ENCODE data around the gene GLI3.

GLI3 gene

DNA sequence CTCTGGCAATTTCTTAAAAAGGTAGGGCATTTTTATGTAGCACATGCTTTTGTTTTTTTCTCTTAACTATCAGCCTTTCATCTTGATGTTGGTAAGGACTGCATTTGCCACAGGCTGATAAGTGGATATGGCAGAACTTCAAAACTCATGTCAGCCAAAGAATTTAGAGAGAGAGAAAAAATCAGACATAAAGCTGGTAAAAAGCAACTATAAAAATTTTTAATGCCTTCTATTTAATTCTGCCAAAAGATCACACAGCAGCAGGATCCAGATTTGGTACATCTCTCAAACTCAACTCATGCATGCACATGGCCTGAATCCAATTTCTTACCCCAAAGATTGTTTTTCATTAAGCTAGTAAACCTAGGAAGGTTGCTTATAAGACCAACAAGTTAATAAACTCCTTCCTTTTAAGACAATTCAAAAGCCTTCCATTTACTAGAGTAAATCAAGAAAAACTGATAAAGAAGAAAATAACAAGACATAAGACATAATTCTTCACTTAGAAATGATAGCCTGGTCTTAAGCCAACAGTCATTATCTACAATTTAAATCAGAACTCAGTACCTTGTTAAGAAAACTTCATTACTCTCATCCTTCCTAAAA, 69.3 kb downstream of the GLI3 start:
- no peak for DNase-seq

DNA sequence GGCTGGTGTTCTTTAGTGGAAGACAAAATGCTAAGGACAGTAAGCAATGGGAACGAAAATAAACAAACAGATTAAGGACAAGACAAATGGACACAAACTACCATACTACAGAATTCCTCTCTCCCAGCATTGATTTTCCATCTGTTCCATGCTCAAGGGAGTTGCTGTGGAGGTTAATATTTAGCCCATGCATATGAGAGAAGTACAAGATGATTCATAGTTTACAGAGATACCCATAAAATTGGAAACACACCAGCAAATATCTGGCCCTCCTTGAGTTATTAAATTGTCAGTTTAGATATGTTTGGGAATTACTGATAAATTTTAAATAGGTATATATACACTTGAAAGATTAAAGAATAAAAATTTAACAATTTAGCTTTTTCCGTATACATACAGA, 69.8 kb downstream of the GLI3 start:
- DNase-seq, result no peak

GRCh38 chr7:42164881-42165428, 72.1 kb downstream of the GLI3 start:
- no peak for DNase-seq

DNA sequence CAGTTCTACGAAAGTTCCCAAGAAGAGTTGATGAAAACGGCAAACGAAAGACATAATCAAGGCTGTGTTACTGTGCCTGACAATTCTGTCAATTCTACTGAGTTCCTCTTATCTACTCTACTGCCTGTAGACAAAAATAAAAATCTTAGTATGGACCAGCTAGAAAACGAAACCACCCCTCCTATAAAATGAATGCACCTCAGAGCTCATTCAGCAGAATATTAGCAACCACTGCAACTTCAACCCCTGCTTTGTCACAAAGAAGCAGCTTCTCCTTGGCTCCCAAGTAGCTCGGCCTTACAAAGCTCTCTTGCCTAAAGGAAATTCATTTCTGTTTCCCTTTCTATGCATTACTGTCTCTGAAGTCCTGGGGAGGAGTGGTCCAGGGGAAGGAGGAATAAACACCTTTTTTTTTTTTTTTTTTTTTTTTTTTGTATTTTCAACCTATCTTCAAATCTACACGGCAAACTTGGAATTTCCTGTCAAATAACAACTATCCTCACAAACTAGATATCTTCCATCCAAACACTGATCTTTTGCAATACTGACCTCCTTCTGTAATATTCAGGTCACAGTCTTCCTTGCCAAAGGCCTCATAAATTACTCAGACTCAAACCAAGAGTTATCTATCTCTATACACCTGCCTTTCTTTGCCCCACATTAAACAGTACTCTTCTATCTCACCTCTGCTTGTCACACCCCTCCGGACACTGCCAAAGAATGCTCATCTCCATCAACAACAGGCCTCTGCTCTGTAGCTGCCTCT, 74.3 kb downstream of the GLI3 start:
- no peak for DNase-seq

- DNase-seq, result no peak
Measured at GRCh38 chr7:42161719-42162118, 75.3 kb downstream of the GLI3 start.

- DNase-seq, result no peak
Measured at GRCh38 chr7:42161110-42161509, 75.9 kb downstream of the GLI3 start.

DNA sequence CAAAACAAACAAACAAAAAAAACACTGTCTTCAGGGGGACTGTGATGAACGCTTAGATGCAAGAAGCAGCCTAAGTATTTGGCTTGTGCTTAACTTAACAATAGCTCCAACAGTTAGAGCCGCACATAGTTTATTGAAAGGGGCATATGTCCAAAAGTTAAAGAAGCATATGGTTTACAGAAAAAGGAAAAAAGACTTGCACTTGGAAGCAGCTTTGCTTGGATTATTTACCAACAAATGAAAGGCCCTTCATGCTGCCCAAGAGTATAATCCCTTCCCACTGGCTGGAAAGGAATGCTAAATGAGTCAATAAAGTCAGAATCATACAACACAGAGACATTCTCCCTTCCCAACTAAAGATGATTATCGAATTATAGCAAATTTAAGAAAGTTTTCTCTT, 77.9 kb downstream of the GLI3 start:
- DNase-seq, result no peak

- no peak for DNase-seq
Measured at GRCh38 chr7:42156967-42157721, 79.9 kb downstream of the GLI3 start.

GRCh38 chr7:42156291-42156865, 80.6 kb downstream of the GLI3 start:
- DNase-seq, result no peak

DNA sequence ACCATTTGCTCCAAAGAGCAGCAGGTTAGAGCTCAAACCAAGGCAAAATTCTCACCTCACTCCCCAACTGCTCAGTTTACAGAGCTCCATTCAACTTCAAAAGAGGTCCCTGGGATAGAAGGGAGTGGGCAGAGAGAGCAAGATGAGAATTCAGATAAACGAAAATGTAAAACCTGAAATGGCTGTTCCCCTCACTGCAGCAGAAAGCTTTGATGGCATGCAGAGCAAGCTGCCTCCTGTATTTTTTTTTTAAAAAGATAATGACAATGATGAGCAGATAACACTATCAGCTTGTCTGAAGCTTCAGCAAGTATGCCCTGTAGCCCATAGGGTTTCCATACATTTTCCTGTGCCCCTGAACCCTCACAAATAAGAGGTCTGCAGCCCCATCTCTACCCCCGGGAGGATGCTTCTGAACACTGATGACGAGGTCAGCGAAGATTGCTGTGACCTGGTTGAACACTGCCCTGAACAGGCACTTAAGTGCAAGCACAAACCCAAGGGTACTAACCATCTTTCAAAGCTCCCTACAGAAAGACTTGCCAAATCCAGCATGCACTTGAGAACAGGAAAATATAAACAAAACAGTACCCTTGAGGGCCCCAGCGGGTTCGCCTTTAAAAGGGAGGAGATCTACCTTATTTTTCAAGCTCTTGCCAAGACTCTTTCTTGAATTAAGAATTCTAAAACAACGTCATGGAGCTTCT, 81.3 kb downstream of the GLI3 start:
- DNase-seq, result no peak

DNA sequence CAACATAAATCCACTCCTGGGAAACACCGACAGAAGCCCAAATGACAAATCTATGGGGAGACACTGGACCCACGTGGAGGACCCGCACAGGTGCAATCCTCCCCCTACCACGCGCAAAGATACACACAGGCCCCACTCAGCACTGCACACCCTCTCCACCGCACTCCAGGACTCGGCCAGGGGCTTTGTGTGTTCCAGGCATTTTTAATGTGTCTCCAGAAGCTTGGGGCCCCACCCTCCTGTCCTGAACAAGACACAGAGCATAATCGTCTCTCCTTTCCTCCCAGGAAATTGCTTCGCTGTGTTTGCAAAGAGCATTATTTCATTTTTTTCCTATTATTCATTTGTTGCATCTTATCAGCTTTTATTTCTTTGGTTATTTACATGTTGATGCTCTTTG, 82.8 kb downstream of the GLI3 start:
- DNase-seq, result no peak

- no peak for DNase-seq
Measured at GRCh38 chr7:42152329-42153205, 84.4 kb downstream of the GLI3 start.

GRCh38 chr7:42151309-42151708, 85.7 kb downstream of the GLI3 start:
- DNase-seq, result no peak

DNA sequence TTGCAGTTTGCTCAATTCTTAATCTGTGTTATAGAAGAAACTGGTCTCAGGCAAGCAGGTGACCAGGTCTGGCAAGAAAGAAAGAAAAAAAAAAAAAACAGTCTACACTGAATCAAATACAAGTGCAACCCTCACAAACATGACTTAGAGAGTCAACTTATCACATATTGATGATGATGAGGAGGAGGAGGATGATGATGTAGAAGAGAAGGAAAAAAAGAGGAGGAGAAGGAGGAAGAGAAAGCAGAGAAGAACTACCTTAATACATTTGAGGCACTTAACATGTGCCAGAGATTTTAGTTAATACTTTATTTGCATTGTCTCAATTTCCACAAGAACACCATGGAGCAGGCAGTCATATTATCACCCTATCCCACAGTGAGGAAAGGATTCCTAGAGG, 91.5 kb downstream of the GLI3 start:
- DNase-seq, result no peak

DNA sequence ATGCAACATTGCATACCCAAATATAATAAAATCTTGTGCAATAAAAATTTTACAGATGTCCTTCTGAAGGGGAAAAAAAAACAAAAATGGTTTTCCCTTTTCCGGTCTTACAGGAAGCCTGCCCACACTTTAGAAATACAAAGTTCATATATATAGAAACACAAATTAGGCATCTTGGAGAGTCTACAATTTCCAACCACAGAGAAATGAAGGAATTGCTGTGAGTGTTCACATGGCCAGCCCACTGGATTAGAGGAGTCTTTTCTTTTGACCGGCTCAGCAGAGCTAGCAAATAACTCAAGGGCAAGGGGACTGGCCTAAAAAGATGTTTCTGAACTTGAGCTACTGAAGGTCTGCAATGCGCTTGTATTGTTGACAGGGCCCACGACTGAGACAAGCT, 92.4 kb downstream of the GLI3 start:
- DNase-seq, result no peak

- DNase-seq, result no peak
Measured at GRCh38 chr7:42143711-42144600, 93.1 kb downstream of the GLI3 start.

- no peak for DNase-seq
Measured at GRCh38 chr7:42142089-42142488, 94.9 kb downstream of the GLI3 start.

DNA sequence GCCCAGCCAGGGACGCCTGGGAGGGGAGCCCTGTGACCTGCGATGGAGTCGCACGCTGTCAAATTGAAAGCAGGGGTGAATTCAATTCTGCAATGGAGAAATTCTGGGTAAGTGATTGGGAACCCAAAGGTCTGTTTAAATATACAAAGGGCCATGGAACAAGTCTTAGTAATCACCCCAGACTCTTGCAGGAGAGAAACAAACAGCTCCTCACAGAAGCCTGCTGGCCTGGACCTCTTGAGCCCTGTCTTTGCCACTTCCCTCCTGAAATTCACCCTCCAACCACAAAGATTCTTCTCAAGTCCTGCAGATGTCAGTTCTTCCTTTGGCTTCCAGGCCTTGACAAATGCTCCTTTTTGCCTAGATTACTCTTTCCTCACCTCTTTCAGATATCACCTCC, 97.3 kb downstream of the GLI3 start:
- DNase-seq, result no peak

- DNase-seq, result no peak
Measured at GRCh38 chr7:42138691-42139090, 98.3 kb downstream of the GLI3 start.

DNA sequence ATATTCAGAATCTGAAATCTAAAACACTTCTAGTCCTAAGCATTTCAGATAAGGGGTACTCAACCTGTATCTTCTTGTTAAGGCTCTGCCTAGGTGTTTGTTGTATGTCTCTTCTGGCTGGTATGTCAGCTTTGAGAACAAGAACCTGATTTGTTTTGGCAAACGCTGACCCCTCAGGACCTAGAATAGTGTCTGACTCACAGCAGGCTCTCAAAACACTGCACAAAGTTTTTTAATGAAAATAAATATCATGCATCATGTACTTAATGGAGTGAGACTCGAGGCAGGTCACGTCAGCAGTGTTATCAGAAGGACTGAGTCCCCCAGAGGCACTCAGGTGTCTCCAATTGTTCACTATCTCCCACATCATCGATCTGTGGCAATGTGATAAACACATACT, 99.1 kb downstream of the GLI3 start:
- no peak for DNase-seq

DNA sequence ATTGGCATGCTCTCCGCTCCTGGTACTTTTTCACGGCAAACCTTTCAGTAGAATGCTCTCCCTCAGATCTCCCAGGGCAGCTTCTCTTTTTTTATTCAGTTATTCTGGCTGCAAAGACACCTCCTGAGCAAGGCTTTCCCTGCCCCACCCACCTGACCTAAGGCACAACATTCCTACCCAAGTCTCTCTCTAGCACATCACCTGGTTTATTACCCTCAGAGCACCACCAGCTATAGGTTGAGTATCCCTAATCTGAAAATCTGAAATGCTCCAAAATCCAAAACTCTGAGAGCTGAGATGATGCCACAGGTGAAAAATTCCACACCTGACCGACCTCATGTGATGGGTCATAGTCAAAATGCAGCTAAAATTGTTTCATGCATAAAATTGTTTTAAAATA, 99.6 kb downstream of the GLI3 start:
- no peak for DNase-seq

Measured in activated CD4-positive, alpha-beta T cell treated with anti-CD3 and anti-CD28 coated beads, Interleukin-2, amount 50 U/mL, for 16 hours (primary cell).